HCT116 (cell line): ENCODE data around the gene ZNF230.

Experiments
- ATF3 ChIP-seq: IDR thresholded peaks from 2 replicates; pipeline ENCODE4 v1.6.1; 2012
- EZH2phosphoT487 ChIP-seq: fragments of 200-600 bp; IDR thresholded peaks from 2 replicates; pipeline ENCODE4 v1.6.1; 2018; ENCODE audit warnings: antibody characterized with exemption, borderline replicate concordance
- MAX ChIP-seq: IDR thresholded peaks from 2 replicates; pipeline ENCODE4 v1.6.1; 2012
- POLR2A ChIP-seq: IDR thresholded peaks from 2 replicates; pipeline ENCODE4 v1.7.0; 2011; ENCODE audit warnings: borderline replicate concordance; ENCODE audit not compliant: insufficient read depth, insufficient read length; ENCODE audit errors: extremely low read depth
- POLR2AphosphoS5 ChIP-seq: IDR thresholded peaks from 2 replicates; pipeline ENCODE4 v1.6.1; 2011; ENCODE audit warnings: mild to moderate bottlenecking, low read depth, low read length, moderate library complexity
- YY1 ChIP-seq: IDR thresholded peaks from 2 replicates; pipeline ENCODE4 v1.6.1; 2011; ENCODE audit warnings: low read length, low read depth, moderate library complexity, mild to moderate bottlenecking; ENCODE audit not compliant: insufficient replicate concordance; ENCODE audit errors: extremely low read depth
- ZFX ChIP-seq: fragments of 450-650 bp; IDR thresholded peaks from 2 replicates; pipeline ENCODE4 v1.6.1; 2017
- TF ChIP-seq, protein P1 (sequence below), 3 experiments: fragments of 200-600 bp in 1 of 3; sonication (generic) in 1 of 3; IDR thresholded peaks in 2 of 3; conservative IDR thresholded peaks in 1 of 3; 2 replicates each; pipeline ENCODE4 v1.5.1; 2012 to 2017; ENCODE audit warnings: low read depth in 2 of 3, low read length in 2 of 3, antibody characterized with exemption in 1 of 3, borderline replicate concordance in 1 of 3, control low read depth in 1 of 3, mild to moderate bottlenecking in 1 of 3, mixed read lengths in 1 of 3, mixed run types in 1 of 3, moderate library complexity in 1 of 3; ENCODE audit not compliant: insufficient read depth in 1 of 3

DNA sequence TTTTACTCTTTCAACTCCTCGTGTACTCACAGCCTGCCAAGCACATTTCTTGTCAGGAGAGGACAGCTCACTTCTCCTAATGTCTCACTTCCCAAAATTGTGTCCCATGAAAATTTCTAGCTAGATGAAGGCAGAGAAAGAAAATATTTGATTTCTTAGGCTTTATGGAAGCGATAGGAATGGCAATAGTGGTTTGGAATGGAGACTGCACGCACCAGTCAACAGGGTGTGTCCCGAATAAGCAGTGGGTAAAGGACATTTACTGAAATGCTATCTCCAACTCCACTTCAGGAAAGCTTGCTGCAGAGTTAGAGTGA, 22.1 kb downstream of the ZNF230 start:
- TF ChIP-seq, protein P1, sequence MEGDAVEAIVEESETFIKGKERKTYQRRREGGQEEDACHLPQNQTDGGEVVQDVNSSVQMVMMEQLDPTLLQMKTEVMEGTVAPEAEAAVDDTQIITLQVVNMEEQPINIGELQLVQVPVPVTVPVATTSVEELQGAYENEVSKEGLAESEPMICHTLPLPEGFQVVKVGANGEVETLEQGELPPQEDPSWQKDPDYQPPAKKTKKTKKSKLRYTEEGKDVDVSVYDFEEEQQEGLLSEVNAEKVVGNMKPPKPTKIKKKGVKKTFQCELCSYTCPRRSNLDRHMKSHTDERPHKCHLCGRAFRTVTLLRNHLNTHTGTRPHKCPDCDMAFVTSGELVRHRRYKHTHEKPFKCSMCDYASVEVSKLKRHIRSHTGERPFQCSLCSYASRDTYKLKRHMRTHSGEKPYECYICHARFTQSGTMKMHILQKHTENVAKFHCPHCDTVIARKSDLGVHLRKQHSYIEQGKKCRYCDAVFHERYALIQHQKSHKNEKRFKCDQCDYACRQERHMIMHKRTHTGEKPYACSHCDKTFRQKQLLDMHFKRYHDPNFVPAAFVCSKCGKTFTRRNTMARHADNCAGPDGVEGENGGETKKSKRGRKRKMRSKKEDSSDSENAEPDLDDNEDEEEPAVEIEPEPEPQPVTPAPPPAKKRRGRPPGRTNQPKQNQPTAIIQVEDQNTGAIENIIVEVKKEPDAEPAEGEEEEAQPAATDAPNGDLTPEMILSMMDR (IDR thresholded peaks at IDR 0.05 in 2 of 3, conservative IDR thresholded peaks at IDR 0.05 in 1 of 3; ENCODE audit: borderline replicate concordance in 1 of 3, insufficient read depth in 1 of 3, low read depth in 2 of 3, low read length in 2 of 3): no peak
- TF ChIP-seq YY1: no peak
- TF ChIP-seq ATF3: no peak
- TF ChIP-seq POLR2A: no peak
- TF ChIP-seq MAX: no peak
- no peak for TF ChIP-seq EZH2phosphoT487
- no peak for TF ChIP-seq POLR2AphosphoS5
- TF ChIP-seq ZFX: no peak
